Occipital lobe (tissue), 2 donors: ENCODE results near the gene UBL5. TPM values are rescaled to one million over a fixed set of nuclear protein-coding genes. Genes with fewer than 3 reads are reported as not detected.
"Not testable (repeated sequence)": the region's sequence is repeated elsewhere in the genome, so short reads cannot be mapped to it uniquely, and the experiment has no call there.

ENCODE experiments used
- DNase-seq: peaks from one replicate; lab custom pipeline; 2025; lab: John Stamatoyannopoulos, UW
- total RNA-seq: library from RNA; depleted of rRNA; stranded (reverse); fragments of >200 nt; gene quantifications from one replicate; pipeline ENCODE4 v1.2.3, GENCODE V29; 2014

Gene UBL5
- total RNA-seq, 1 donor from 2014 or later: 62.9 TPM

DNA sequence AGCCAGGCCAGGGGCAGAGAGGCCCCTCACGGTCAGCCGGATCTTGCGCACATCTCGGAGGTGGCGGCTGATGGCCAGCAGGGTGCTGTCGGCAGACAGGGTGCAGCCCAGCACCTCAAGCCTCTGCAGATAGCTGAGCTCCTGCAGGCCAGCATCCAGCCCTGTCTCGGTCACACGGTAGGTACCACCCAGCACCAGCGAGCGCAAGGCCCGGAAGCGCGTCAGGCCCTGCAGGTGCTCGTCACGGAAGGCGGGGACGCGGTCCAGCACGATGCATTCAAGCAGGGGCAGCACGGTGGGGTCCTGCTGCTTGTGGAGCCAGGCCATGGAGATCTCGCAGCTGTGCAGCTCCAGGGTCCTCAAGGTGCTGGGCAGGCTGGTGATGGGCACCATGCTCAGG, 16.6 kb upstream of the UBL5 start:
- no peak for DNase-seq

DNA sequence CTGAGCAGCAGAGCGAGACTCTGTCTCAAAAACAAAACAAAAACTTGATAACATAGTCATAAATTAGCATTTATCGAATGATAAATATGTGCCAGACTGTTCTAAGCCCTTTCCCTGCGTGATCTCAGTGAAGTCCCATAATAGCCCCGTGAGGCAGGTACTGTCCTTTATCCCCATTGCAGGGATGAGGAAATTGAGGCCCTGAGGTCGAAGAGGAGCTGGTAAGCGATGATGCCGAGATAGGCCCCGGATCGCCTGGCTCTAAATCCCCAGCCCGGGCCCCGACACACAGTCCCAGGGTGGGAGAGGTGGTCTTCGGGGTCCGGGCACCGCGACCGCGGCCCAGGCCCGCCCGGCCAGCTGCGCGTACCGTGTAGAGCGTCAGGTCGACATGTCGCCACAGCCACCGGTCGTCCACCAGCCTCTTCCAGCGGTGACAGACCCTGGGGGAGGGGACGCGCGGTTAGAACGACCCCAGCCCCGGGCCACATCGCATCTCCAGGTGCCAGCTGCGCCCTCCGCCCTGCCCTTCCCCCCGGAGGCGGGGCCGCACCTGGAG, 9.5 kb upstream of the UBL5 start:
- peak; percentile 54 for DNase-seq

DNA sequence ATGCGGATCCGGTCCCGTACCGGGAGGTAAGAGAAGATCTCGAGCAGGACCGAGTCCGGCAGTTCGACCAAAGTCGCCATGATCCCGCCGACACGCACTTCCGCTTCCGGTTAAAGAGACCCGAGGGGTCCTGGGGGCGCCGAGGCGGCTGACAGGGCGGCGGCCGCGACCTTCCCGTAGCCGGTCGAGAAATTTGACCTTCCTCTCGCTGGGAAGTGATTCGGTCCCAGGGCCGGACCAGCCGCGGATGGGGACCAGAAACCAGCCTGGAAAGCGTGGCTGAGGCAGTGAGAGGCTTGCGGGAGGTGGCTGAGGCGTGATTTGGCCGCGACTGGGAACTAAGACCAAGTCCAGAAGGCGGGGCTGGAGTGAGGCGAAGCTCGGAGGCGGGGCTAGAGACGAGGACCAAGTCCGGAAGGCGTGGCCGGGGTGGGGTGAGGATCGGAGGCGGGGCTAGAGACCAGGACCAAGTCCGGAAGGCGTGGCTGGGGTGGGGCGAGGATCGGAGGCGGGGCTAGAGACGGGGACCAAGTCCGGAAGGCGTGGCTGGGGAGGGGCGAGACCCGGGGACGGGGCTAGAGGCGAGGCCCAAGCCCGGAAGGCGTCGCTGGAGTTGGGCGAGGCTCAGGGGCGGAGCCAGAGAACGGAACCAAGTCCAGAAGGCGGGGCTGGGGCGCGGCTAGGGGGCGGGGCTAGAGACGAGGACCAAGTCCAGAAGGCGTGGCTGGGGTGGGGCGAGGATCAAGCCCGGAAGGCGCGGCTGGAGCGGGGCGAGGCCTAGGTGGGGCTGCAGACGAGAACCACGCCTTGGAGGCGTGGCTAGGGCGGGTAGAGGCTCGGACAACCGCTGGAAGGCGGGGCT, 8.8 kb upstream of the UBL5 start, which contains the start of gene FBXL12:
Gene FBXL12, minus strand, starts transcription at position 346 of the 862 bp plus-strand sequence. Its CDS starts 266 bp downstream, at position 80.
- peak; percentile 100 for DNase-seq

DNA sequence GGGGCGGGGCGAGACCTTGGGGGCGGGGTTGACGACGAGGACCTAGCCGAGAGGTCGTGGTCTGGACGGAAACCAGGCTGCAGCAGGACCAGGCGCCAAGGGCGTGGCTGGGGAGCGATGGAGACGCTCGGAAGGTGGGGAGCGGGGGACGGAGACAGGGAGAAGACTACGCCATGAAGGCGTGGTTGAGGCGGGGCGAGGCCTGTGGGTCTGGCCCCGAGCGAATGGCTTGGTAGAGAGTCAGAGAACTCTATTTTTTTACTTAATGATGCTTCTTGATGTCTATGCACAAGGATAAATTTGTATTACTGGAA, 8.2 kb upstream of the UBL5 start:
- DNase-seq: no peak

DNA sequence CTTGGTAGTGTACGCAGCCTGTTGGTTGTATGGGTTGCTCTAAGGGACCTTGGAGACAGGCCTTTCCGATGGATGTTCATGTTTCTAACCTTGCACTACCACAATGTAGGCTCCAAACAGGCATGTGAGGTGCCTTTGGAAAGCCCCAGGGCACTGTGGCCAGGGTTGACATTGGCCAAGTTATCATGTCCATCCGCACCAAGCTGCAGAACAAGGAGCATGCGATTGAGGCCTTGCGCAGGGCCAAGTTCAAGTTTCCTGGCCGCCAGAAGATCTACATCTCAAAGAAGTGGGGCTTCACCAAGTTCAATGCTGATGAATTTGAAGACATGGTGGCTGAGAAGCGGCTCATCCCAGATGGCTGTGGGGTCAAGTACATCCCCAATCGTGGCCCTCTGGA, 7.7 kb upstream of the UBL5 start:
- not testable (repeated sequence) for DNase-seq

DNA sequence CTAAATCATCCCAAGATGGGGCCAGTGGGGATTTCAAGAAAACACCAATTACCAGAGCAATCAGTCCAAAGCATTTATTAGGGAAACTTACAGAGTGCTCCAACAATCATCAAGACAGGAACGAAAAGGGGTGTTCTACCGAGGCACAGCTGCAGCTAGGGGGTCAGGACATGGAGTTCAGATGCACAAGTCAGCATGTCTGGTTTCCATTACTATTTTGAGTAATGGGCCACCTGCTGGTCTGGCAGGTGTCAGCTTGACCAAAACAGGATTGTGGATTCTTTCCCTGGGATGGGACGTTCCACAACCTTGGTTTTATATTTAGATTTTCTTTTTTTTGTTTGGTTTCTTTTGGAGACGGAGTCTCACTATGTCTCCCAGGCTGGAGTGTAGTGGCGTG, 3.9 kb upstream of the UBL5 start:
- DNase-seq: no peak

DNA sequence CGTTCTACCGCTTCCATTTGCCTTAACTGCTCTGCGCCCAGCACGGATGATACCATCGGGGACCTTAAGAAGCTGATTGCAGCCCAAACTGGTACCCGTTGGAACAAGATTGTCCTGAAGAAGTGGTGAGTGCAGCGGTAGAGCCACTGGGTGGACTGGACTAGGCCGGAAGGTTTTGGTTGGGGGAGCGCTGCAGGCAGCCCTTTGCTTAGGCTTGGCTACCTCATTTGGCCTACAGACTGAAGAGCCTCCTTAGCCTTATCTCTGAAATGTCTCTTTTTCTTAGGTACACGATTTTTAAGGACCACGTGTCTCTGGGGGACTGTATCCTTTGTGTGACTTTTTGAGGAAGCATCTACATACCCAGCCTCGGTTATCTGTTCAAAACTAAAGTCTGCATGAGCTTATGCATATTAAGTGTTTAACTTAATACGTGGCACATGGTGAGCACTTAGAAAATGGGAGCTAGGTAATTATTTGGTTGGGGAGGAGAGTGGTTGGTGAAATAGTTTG, 889 bp downstream of the UBL5 start:
- no peak for DNase-seq

DNA sequence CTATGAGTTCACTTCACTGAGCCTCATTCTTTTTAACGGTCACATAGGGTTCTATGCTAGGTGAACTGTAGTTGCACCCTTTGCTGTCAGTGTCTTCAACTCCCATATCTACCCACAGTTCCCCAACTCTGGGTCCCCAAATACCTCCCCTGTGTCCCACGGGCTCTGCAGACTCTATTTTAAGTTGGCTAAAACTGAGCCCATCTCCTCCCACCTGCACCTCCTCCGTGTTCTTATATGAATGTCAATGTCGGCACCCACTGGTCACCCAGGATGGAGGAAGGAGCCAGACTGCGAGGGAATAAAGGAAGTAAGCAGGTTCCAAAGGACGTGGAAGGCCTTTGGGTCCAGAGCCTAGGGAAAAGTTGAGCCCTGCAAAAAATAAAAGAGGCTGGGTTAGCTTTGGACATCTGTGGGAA, 6.6 kb downstream of the UBL5 start:
- DNase-seq: no peak

DNA sequence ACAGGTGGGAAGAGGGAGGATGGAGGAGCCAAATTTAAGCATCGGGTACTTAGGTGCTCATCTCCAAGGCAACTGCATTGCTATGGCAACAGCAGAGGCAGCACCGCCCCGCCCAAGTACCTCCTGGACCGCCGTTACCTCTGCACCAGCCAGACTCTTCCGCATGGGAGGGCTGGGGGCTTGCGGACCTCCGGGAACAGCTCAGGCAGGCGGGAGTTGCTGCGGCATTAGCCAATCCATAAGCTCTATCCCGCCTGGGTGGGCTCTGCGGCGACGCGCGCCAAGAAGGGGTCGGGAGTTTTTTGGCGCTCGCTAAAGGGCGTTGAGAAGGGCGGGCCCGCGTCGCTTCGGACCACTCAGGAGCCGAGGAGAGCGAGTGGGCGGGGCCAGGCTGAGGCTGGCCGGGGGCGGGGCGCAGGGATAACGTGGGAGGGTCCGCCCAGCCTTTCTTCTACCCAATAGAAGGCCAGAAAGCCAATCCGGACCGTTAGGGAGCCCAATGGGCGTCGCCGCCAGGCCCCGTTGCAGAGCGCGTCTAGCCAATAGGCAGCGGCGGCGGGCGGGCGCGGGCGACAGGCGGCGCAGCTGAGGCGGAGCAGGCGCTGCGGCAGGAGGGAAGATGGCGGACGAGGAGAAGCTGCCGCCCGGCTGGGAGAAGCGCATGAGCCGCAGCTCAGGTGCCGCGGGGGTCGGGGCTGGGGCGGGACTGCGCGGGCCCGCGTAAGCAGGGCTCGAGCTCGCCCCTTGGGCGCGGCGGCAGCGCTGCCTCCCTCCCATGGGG, 7.2 kb downstream of the UBL5 start, which contains the start of gene PIN1:
Gene PIN1, plus strand, starts transcription at position 593 of the 781 bp plus-strand sequence. Its CDS starts 27 bp downstream, at position 620.
- DNase-seq: peak; percentile 98

DNA sequence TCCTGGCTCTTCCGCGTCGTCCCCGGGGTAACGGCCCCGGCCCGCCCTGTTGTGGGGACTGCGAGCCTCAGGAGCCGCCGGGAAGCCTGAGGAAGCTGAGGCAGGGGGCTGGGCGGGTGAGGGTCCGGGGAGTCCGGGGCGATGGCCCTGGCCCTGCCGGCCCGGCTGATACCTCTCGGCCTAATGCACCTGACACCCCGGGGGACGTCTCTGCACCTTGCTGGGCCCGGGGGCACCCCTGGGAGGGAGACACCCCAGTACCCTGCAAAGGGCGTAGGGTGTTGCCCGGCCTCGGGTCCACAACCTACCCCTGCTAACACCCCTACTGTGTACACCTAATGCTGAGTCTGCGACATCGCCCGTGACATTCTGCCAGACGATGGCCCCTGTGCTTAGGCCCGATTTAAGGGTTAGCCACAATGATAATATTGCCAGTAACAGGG, 7.8 kb downstream of the UBL5 start:
- no peak for DNase-seq

DNA sequence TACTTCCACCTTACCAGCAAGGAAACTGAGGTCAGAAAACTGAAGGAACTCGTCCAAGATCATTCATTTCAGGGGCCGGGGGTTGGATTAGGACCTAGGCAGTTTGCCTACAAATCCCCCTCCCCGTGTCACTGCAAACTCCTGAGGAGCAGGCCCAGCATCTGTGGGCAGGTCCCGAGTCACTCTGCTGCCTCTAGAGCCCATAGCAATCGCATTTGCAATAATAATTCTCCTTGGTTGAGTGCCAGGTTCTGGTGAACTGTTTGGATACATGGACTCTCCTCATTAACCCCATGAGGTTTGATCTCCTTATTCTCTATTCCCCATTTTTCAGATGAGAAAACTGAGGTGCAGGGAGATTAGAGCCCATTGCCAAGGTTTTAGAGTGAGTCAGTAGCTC, 8.3 kb downstream of the UBL5 start:
- DNase-seq: no peak

DNA sequence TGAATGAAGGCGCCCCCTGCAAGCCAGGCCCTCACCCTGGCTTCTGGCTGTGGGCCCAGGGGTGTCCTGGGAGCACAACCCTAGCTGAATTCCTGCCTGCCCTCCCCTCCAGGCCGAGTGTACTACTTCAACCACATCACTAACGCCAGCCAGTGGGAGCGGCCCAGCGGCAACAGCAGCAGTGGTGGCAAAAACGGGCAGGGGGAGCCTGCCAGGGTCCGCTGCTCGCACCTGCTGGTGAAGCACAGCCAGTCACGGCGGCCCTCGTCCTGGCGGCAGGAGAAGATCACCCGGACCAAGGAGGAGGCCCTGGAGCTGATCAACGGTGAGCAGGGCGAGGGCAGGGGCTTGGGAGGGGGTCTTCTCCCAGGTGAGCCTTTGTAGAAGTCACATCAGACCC, 10.6 kb downstream of the UBL5 start:
- no peak for DNase-seq

DNA sequence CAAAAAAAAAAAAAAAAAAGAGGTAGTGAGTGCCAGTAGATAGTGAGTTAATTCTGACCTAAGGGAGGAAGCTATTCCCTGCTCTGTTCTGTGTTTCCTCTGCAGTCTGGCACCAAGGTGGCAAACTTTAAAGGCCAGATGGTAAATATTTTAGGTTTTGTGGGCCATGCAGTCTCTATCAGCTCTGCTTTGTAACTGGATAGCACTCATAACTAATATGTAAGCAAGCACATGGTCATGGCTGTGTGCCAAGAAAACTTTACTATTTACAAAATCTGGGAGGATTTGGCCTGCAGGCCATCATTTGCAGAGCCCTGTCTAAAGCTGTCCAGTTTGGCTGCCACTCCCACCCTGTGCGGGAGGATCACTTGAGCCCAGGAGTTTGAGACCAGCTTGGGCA, 11.7 kb downstream of the UBL5 start:
- DNase-seq: no peak

DNA sequence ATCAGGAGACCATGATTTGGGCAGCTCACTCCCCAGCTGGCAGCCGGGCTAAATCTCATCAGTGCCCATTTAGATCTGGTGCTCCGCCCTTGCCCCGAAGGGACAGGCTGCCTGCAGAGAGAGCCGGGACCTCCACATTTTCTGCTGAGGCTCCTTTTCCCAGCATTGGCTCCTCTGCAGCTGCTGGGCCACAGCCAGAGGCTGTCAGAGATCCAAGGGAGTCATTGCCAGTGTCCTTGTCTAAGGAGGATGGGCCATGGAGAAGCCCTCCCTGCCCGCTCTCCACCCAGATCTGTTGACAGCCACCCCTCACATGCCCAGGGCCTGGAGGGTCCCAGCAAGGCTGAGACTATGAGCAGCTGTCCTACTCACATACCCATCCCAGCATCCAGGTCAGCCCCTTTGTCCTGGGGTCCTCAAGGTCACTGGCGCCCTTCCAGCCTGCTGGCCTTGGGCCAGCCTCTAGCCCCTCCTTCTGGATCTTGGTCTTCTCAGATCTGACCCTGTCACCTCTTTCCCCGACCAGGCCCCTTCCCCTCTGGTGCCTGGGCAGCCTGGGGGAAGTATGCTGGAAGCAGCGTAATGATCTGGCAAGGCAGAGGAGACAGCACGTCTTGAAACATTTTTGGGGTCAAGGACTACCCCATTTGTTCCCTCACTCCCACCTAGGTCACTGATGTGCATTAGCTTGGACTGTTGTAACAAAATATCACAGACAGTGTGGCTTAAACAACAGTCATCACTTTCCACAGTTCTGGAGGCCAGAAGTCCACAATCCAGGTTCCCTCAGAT, 15.3 kb downstream of the UBL5 start:
- no peak for DNase-seq

DNA sequence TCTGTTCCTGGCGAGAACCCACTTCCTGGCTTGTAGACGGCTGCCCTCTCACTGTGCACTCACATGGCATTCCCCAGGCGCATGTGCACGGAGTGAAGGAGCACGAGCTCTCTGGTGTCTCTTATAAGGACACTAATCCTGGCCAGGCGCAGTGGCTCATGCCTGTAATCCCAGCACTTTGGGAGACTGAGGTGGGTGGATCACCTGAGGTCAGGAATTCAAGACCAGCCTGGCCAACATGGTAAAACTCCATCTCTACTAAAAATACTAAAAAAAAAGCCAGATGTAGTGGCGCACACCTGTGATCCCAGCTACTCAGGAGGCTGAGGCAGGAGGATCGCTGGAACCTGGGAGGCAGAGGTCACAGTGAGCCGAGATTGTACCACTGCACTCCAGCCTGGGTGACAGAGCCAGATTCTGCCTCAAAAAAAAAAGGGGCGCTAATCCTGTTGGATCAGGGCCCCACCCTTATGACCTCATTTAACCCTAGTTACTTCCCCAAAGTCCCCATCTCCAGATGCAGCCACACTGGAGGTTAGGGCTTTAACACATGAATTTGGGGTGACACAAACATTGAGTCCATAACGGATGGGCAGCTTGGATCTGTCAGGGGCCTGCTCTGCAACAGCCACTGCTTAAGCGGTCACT, 16.0 kb downstream of the UBL5 start:
- DNase-seq: not testable (repeated sequence)

DNA sequence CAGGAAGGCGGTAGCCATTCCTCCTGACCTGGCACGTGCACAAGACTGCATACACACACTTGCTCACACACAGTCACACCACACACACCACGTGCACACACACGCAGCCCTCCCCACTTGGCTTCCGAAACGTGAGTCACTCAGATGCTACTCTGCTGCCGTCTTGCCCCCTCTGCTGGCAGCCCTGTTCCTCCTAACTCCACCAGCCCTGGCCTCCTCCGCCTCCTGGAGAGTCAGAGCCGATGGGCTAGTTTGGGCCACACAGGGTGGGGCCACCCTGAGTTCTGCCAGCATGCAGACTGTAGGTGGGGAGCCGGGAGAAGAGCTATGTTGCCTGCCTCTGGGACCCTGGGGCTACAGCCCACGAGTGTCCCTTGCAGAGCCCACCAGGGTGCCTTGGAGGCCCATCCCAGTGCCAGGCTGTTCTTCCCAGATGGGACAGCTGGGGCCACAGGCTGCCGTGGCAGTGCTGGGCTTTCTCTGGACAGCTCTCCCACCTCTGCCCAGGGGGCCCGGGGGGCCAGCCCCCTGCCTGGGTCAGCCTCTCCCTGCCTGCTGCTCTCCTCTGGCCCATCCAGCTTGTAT, 19.5 kb downstream of the UBL5 start:
- peak; percentile 69 for DNase-seq

DNA sequence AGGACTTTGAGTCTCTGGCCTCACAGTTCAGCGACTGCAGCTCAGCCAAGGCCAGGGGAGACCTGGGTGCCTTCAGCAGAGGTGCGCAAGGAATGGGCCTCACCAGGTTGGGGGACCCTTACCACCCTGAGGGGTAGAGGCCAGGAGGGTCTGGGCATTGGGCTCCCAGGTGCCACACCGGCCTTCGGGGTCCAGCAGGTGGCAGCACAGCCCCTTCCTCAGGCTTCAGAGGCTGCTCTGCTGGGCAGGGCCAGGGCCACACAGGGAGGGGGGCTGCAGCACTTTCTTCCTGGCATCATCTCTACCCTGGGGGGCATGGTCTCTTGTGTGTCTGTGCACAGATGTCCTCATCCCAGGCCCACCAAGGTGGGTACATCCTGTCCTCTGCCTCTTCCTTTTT, 20.3 kb downstream of the UBL5 start:
- DNase-seq: no peak

DNA sequence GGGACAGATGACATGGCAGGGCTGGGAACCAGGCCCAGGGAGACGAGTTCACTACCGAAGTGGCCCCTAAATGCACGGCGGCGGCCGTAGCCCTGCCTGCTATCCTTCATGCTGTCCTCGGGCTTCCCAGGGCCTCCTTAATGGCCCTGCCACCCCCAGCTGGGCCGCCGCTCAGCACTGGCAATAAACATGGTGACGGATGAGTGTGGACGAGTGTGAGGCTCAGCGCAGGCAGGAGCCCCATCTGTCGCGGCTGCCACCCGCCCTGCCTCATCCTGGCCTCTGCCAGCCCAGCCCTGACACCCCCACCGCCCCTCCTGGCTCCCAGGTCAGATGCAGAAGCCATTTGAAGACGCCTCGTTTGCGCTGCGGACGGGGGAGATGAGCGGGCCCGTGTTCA, 21.0 kb downstream of the UBL5 start:
- DNase-seq: no peak

DNA sequence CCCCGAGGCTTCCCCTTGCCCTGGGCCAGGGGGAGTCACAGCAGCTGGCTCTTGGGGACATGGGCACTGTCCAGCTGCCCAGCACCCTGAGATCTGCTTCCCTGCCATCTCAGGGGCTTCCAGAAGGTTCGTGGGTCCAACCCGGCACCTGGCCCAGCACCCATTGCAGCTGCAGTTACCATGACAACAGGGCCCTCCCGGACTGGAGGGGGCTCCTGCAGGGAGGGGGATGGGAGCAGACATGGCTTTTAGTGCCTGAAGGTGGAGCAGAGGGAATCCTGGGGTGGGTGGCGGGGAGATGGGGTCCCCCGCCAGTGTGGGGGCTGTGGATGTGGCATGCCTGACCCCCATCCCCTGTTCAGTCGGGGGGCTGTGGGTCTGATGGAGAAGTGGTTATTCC, 22.1 kb downstream of the UBL5 start:
- DNase-seq: no peak

DNA sequence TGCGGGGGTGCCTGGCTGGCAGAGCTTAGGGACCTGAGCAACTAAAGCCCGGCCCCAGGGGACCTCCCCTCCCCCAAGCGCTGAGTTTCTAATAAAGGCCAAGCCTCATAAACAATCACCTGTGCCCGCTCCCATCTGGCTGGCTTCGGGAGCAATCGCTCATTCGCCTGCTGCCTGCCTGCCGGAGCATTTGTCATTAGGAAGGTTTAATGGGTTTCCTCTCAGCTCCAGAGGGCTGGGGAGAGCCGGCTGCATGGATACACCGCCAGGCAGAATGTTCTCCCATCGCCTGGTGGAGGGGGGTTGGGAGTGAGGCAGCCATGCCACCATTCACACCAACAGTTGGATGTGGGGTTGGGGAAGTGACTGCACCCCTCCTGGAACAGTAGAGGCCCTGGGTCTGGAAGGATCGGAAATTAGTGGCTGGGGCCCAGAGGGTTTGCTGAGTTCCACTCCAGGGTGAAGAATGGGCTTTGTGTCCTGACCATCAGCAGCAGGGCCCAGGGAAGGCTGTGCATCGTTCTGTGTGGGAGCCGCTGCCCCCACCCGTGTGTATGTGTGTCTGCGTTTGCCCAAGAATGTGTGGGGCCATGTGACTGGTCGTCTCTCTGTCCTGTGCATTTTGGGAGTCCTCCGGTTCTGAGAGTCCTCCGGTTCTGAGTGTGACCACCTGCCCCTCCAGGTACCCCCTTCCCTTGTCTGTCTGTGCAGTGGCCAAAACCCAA, 22.7 kb downstream of the UBL5 start:
- DNase-seq: no peak
